GM18498 (cell line): Measurements from ENCODE around the gene DEDD.

Experiments used
- ATAC-seq: cut with Tn5 transposase; IDR thresholded peaks from one replicate; pipeline ENCODE4 v1.9.1; 2021; ENCODE audit warnings: mild to moderate bottlenecking, moderate library complexity; ENCODE audit not compliant: unreplicated experiment

Gene DEDD

DNA sequence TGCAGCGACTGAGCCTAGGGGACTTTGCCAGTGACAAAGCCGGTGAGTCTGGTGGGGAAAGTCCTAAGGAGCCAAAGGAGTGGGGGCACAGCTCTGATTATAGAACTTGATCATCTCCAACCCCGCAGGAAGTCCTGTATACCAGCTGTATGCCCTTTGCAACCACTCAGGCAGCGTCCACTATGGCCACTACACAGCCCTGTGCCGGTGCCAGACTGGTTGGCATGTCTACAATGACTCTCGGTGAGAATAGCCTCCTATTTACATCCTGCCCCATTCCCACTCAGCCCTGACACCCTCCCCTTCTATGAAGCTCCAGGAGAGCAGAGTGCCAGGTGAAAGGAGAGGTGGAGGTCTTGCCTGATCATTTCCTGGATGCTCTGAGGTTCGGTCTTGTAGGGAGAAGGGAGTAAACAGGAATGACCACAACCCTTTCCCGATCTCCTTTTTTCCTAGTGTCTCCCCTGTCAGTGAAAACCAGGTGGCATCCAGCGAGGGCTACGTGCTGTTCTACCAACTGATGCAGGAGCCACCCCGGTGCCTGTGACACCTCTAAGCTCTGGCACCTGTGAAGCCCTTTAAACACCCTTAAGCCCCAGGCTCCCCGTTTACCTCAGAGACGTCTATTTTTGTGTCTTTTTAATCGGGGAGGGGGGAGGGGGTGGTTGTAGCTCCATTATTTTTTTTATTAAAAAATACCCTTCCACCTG is 32.6 kb upstream of the DEDD start:
- ATAC-seq: no peak

DNA sequence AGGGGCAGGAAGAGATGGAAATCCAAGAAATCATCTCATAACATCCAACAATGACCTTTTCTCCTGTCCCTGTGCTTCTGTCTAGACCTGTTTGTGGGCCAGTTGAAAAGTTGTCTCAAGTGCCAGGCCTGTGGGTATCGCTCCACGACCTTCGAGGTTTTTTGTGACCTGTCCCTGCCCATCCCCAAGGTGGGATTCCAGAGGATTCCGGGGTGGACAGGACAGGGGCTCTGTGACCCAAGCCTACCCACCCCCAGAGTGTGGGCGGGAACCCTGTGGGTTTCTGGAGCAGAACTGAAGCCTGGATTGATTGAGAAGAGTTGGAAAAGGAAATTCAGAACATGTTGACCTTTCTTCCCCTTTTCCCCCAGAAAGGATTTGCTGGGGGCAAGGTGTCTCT is 31.3 kb upstream of the DEDD start:
- no peak for ATAC-seq

DNA sequence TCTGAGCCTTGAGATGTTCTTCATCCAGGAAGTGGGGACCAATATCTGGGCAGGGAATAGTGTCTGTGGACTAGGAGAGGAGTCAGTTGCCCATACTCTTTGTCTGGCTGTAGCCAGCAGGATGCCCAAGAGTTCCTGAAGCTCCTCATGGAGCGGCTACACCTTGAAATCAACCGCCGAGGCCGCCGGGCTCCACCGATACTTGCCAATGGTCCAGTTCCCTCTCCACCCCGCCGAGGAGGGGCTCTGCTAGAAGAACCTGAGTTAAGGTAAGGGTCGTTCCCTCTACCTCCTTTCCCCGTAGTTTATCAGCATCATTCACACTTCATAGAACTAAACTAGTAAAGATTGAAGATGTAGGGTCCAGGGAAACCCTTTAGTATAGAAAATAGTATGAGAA is 30.3 kb upstream of the DEDD start:
- ATAC-seq: no peak

DNA sequence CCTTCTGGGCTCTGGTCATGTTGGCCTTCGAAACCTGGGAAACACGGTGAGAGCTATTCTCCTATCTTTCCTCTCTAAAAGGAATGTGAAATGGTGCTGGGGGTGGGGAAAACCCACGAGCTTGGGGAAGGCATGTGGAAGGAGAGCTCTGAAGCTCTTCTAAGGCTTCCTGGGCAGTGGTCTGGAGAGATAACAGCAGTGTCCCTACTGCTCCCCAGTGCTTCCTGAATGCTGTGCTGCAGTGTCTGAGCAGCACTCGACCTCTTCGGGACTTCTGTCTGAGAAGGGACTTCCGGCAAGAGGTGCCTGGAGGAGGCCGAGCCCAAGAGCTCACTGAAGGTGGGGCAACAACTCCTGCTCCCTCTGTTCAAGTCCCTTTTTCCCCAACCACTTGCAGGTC is 29.6 kb upstream of the DEDD start:
- no peak for ATAC-seq

DNA sequence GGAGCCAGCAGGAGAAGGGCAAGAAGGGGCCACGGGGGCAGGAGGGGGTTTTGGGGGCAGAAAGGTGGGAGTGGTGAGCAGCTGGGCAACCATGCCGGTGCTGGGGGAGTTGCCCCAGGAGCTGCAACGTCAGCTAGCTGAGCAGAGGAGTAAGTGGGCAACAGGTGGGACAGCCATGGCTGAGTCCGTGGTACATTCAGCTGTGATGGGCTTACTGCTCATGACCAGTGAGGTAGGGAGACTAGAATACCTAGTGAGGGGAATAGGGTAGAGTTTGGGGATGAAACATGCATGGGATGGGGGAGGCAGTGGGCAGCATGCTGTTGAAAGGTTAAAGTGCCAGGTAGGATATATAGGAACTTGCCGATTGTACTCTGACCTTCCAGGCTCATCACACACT is 29.2 kb upstream of the DEDD start:
- no peak for ATAC-seq

DNA sequence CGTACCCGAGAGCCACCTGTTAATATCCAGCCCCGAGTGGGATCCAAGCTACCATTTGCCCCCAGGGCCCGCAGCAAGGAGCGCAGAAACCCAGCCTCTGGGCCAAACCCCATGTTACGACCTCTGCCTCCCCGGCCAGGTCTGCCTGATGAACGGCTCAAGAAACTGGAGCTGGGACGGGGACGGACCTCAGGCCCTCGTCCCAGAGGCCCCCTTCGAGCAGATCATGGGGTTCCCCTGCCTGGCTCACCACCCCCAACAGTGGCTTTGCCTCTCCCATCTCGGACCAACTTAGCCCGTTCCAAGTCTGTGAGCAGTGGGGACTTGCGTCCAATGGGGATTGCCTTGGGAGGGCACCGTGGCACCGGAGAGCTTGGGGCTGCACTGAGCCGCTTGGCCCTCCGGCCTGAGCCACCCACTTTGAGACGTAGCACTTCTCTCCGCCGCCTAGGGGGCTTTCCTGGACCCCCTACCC is 28.2 kb upstream of the DEDD start:
- no peak for ATAC-seq

DNA sequence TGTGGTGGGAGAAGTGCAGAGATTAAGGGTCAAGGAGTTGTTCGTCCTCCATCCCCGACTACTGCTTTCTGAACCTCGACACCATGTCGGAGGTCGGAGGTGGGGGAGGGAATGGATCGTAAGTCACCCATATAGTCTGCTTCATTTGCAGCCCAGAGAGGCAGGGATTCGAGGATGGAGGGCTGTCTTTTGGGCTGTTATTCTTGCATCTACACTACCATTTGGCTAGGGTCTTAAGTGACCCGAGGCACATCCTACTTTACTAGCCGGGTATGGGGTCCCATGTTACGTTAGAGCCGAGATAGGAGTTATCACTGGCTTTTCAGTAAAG is 27.4 kb upstream of the DEDD start:
- no peak for ATAC-seq

DNA sequence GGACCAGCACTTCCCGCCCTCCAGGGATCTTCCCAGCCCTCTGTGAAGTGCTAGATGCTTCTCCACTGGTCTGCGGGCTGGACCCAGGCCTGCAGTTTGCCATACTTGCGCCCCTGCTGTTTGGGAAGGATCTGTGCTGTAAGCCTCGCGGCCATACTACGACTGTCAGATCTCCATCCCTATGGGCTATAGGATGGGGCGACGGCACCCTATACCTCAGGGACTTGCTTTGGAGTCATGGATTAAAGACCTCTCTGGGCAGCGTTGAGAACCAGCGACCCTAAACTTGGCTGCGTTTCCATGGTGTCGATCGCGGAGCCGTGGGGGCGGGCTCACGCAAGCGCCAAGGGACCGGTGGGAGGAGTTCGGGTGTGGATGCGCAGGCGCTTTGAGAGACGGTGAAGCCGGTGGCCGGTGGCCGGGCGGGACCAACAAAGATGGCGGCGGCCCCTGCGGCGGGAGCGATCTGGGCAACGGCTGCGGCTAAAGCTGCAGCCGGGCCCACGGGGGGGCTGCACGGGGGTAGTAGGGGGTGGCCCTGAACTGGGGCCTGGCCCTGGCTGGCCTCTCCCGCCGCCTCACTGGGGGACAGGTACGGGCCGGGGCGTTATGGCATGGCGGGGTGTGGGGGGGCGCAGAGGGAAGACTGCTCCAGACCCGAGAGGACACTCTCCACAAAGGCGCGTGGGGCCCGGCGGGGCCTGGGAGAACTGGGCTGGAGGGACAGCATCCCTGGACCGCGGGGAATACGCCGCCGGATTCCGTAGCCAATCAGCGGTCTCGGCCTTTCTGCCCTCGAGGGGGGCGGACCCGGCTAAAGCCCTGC is 26.8 kb upstream of the DEDD start, which contains the start of gene USP21:
USP21 (plus strand) TSS at position 414 of the 826 bp plus-strand sequence. CDS start 1,141 bp downstream, outside the sequence.
- ATAC-seq: peak; percentile 86

DNA sequence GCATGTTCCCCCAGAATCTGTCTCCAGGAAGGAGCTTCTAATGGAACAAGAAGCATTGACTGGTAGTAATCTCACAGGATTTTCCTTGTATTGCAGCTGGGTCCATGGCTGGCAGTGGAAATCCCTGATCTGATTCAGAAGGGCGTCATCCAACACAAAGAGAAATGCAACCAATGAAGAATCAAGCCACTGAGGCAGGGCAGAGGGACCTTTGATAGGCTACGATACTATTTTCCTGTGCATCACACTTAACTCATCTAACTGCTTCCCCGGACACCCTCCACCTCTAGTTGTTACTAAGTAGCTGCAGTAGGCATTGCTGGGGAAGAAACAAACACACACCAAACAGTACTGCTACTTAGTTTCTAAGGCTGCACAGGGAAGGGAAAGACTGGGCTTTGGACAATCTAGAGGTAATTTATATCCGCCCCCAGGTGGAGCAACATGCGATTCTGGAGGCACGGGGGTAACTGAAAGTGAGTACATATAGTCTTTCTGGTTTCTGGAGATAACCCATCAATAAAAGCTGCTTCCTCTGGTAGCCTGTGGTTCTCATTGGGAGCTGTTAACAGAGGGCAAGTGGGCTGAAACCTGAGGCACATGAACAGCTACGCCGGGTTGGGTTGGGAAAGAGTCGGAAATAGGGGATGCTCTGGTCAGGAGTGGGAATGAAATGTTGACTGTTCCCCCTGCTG is 26.0 kb upstream of the DEDD start:
- no peak for ATAC-seq

DNA sequence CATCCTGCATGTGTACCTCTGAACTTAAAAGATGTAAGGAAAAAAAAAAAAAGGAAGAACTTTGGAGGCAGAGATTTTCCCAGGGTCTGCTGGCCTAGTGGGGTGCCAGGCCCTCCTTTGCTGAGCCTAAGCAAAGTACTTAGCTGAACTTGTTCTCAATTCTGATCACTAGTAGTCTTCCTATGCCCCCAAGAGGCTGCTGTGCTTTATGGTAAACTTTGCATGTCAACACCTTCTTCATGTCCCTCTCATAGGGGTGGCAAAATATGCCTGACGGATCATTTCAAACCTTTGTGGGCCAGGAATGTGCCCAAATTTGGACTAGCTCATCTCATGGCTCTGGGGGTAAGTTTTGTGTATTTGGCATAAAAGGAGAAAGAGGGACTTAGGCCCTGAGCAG is 25.4 kb upstream of the DEDD start:
- no peak for ATAC-seq

DNA sequence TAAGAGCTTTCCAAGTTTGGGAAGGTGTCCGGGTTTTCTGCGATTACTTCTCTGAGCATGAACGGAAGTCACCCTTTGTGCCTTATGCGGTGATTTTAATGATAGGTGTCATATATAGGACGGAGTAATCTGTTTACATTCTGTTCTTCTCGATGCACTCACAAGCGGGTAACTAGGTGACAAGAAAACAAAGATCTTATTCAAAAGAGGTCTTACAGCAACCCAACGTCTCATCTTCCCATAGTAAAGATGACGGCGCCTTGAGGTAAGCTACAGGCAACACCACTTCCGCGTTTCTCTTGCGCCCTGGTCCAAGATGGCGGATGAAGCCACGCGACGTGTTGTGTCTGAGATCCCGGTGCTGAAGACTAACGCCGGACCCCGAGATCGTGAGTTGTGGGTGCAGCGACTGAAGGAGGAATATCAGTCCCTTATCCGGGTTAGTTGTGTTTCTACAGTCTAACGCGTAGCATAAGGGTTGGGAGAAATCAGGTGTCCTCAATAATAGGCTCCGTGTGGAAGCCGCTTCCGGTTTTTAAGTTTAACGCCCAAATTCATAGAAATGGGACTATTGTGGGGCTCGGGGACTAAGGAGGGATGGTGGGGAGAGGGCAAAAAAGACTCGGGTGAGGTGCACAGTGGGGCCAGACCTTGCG is 21.3 kb upstream of the DEDD start, which contains the start of gene UFC1:
UFC1 (plus strand) TSS at position 297 of the 656 bp plus-strand sequence; CDS start at position 317, 20 bp downstream.
- ATAC-seq: peak; percentile 95

DNA sequence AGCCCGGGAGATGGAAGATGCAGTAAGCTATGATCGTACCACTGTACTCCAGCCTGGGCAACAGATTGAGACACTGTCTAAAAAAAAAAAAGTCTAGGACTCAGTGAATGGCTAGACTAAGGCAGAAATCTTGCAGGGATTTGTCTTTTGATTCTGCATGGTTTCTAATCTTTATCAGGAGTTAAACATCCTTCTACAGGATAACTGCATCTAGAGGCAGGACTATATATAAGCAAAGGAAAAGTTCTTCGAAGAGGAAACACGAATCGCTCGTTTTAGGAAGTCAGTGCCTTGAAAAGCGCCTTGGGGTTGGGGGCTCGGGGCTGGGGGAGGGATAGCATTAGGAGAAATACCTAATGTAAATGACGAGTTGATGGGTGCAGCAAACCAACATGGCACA is 20.7 kb upstream of the DEDD start:
- ATAC-seq: no peak

DNA sequence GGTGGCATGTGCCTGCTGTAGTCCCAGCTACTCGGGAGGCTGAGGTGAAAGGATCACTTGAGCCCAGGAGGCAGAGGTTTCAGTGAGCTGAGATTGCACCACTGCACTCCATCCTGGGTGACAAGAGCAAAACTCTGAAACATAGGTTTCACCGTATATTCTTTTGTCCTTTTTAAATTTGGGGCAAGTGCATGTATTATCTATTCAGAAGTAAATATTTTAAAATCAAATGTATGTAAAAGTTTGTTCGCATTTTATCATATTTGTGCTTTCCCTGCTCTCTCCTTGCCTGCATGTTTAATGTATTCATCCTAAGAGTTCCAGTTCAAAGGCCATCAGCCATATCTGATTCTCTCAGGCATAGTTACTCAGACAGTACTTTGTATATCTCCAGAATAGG is 13.4 kb upstream of the DEDD start:
- ATAC-seq: no peak

DNA sequence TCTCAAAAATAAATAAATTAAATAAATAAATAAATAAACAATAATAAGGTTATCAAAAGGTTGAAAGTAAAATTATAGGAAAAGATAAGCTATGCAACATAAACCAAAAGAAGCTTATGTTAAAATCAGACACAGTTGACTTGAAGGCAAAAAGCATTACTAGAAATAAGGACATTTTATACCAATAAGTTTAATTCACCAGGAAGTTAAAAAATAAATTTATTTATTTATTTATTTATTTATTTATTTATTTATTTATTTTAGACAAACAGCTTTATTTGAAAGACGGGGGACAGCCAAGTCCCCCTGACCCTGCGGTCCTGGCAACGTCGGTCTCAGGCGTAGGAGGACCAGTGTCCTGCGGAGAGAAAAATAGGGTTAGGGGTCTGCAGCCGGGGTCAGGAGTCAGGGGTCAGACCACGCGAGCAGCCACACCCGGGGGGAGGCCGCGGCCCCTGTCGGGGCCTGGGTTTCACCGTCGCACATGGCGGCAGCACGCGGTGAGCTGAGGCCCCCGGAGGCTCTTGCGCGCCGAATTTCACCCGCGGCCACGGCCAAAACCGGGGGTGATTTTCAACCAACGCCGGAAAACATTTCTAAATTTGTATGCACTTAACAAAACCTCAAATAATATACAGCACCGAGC is 8.4 kb upstream of the DEDD start:
- no peak for ATAC-seq

DNA sequence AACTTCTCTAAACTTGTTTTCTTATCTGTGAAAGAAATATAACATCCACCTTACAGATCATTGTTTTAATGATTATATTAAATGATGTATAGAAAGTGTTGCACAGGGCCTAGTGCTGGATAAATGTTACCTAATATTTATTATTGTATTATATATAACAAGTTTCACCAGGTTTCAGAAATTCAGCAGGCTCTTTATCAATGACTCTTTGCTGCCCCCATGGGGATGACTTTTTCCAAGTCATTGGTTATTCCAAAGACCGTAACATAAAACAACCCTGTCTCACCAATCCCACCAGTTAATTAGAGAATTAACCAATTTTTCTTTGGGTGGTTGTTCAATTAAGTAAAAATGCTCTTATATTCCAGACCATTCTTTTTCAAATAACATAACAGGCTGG is 7.3 kb upstream of the DEDD start:
- no peak for ATAC-seq

DNA sequence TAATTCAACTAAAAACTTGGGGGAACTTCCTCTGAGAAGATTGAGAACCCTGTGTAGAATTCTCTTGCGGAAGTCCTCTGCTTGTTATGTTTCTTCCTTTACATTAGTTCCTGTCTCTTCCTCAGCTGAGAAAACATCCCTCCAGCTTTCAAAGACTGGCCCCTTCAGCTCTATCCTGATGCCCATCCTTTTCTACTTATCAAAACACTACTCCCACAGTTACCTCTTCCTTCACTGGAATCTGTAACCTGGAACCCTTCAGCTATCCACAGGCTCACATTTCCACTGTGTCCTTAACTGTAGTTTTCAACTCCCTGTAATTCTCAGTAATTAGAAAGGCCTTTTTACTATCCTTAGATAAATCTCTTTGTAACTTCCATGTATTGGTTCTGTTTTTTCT is 6.0 kb upstream of the DEDD start:
- no peak for ATAC-seq

DNA sequence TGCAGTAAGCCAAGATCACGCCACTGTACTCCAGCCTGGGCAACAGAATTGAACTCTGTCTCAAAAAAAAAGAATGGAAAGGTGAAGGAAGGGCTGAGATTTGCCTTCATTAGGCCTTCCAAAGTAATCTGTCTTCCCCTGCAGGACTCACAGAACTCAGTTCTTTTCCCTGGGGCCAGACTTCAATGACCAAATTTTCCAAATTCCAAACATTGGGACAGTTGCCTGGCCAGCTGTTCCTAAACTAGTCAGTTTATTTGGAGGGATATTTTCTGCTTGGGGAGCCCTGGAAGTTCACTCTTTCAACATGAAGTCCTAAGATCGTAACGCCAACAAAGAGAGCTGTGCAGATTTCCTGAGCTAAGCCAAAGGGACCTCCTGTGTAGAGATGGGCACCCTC is 5.4 kb upstream of the DEDD start:
- no peak for ATAC-seq

DNA sequence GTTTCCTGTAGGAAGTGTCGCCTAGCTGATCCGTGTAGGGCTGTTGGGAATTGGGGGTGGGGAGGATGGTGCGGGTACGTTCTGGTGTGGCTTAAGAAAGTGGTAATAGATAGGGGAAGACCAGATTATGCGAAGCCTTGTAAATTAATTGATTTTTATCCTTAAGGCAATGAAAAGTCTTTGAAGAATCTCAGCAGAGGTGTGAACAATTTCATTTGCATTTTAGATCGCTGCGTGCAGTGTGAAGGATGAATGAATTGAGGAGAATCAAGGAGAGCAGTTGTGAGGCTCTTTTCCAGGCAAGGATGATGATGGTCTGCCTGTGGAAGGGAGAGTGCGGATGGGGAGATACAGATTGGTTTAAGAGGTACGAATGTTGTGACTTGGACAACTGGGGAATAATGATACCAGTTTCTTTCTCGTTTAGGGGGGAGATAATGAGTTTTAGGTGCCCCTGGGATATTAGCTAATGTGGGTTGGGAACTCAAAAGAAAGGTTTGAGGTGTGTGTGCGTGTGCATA is 813 bp upstream of the DEDD start:
- no peak for ATAC-seq

DNA sequence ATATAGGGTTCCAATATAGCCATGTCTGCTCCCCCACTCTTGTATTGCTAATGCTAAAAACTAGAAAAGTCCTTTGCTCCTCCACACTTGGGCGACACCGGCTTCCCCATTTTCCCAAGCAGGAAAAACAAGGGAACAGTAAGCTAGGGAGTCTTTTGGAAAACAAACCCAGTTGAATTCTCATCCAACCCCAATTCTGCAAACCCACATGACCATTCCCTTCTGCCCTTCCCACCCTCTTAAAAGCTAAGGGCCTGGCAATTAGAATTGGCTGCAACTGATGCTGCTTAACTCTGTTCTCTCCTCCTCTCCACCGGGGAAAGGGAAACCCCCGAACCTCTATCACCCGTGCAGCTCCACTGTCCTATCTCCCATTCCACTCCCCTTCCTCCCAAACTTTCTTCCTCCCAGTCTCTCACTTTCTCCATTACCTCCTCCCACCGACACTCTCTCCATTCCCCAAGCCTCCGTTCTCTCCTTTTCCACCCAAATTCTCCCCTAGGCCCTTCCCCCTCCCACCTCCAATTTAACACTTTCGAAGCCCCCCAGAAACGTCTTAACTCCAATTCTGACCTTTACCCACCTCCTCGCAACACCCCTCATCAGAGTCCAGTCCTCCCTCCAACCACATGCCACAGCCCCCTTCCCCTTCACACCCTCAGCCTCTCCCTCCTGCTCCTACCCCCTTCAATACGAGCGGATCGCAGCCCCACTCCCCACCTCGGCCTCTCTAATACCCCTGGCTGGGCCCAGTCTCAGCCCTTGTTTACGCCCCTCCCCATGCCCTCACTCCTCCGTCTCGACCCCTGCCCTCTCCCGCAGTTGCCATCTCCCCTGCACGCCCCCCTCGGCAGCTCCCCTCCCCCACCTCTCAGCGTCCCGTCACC is 701 bp downstream of the DEDD start:
- no peak for ATAC-seq
